Ishikawa (cell line): Measurements from ENCODE around the gene ATXN1.

Source experiments
- FOXM1 ChIP-seq: IDR thresholded peaks from 2 replicates; pipeline ENCODE4 v1.6.1; 2012; ENCODE audit warnings: low read depth, borderline replicate concordance
- MAX ChIP-seq: IDR thresholded peaks from 2 replicates; pipeline ENCODE4 v1.6.1; 2012
- RAD21 ChIP-seq: IDR thresholded peaks from 2 replicates; pipeline ENCODE4 v1.6.1; 2012; ENCODE audit warnings: low read depth
- YY1 ChIP-seq: IDR thresholded peaks from 2 replicates; pipeline ENCODE4 v1.6.1; 2012; ENCODE audit warnings: low read depth
- ZBTB7A ChIP-seq: IDR thresholded peaks from 2 replicates; pipeline ENCODE4 v1.6.1; 2012; ENCODE audit warnings: low read depth

- TF ChIP-seq RAD21: no peak
- no peak for TF ChIP-seq YY1
- TF ChIP-seq ZBTB7A: no peak
- no peak for TF ChIP-seq MAX
- TF ChIP-seq FOXM1: no peak
Measured at GRCh38 chr6:16393326-16393725, 367.9 kb downstream of the ATXN1 start.
